GM12878 (cell line): ENCODE data around the gene HCRT. TPM values are rescaled to one million over a fixed set of nuclear protein-coding genes. Genes with fewer than 3 reads are reported as not detected.

ENCODE experiments used
- ATAC-seq: fragments of 200-7000 bp; cut with Tn5 transposase; 3 replicates; pipeline ENCODE4 v1.9.1; 2020; ENCODE audit warnings: mild to moderate bottlenecking, moderate library complexity
- BruUV-seq: library from RNA; stranded (reverse); fragments of 400-500 nt; replicated peaks from 2 replicates; lab custom pipeline; 2021; lab: Mats Ljungman, UMichigan
- CTCF ChIA-PET: fragments of 300-600 bp; sonication (Branson Sonifier 250); formaldehyde crosslinking; extraction: SDS; loops from one replicate; lab custom pipeline; 2021; ENCODE audit warnings: inconsistent platforms; lab: Yijun Ruan, JAX
- POLR2A ChIA-PET: fragments of 350-600 bp; formaldehyde crosslinking; extraction: SDS; loops from one replicate; lab custom pipeline; 2021; ENCODE audit warnings: inconsistent platforms; lab: Charles Lee
- RAD21 ChIA-PET: fragments of 300-600 bp; sonication (Branson Sonifier 250); formaldehyde crosslinking; loops from one replicate; lab custom pipeline; 2023; ENCODE audit warnings: antibody characterized with exemption; ENCODE audit not compliant: unreplicated experiment; lab: Charles Lee
- SMC1A ChIA-PET: fragments of 300-600 bp; sonication (Branson Sonifier 250); formaldehyde crosslinking; loops from one replicate; lab custom pipeline; 2023; ENCODE audit not compliant: unreplicated experiment, uncharacterized antibody; lab: Charles Lee
- DNase-seq: peaks from one replicate; pipeline ENCODE4 v3.0.0-alpha.2; 2011; ENCODE audit warnings: low read depth, low spot score
- FAIRE-seq: peaks from 3 replicates; lab custom pipeline; 2011; peaks lifted over from hg19 to GRCh38; lab: Jason Lieb, UNC
- H2AFZ ChIP-seq: 2 replicates; pipeline ENCODE4 v1.6.0; 2011; ENCODE audit warnings: low read depth, low read length, control low read depth; ENCODE audit not compliant: control insufficient read depth
- H3K27ac ChIP-seq: 2 replicates; pipeline ENCODE4 v1.5.1; 2011; ENCODE audit warnings: control low read depth; ENCODE audit not compliant: control insufficient read depth, insufficient read depth
- H3K27me3 ChIP-seq, 2 experiments: replicated peaks in 1 of 2; 2 replicates each; pipeline versions ENCODE4 v1.6.0 to v1.6.1; 2011; ENCODE audit warnings: low read length in 1 of 2; ENCODE audit not compliant: control insufficient read depth in 2 of 2, insufficient read depth in 2 of 2
- H3K36me3 ChIP-seq, 2 experiments: 2 replicates each; pipeline ENCODE4 v1.5.1; 2011; ENCODE audit warnings: low read length in 1 of 2; ENCODE audit not compliant: control insufficient read depth in 2 of 2, insufficient read depth in 2 of 2
- H3K4me1 ChIP-seq: 2 replicates; pipeline ENCODE4 v1.6.1; 2011; ENCODE audit warnings: mild to moderate bottlenecking, low read length, moderate library complexity, mixed read lengths; ENCODE audit not compliant: control insufficient read depth, insufficient read depth
- H3K4me2 ChIP-seq: 2 replicates; pipeline ENCODE4 v1.6.0; 2011; ENCODE audit warnings: control low read depth; ENCODE audit not compliant: control insufficient read depth, insufficient read depth
- H3K4me3 ChIP-seq: fragments of 200-600 bp; sonication (generic); 2 replicates; pipeline ENCODE4 v1.5.1; 2016
- H3K79me2 ChIP-seq: 2 replicates; pipeline ENCODE4 v1.6.0; 2011; ENCODE audit warnings: low read length; ENCODE audit not compliant: control insufficient read depth, insufficient read depth
- H3K9ac ChIP-seq: 2 replicates; pipeline ENCODE4 v1.8.0; 2011; ENCODE audit warnings: low read length, control low read depth, mixed read lengths; ENCODE audit not compliant: control insufficient read depth, insufficient read depth
- H3K9me3 ChIP-seq: replicated peaks from 3 replicates; pipeline ENCODE4 v1.5.1; 2011; ENCODE audit warnings: mild to moderate bottlenecking, low read length; ENCODE audit not compliant: control insufficient read depth, insufficient read depth
- H4K20me1 ChIP-seq: 2 replicates; pipeline ENCODE4 v1.6.0; 2011; ENCODE audit not compliant: control insufficient read depth, insufficient read depth
- ATF3 ChIP-seq: IDR thresholded peaks from 2 replicates; pipeline ENCODE4 v1.6.1; 2011; ENCODE audit warnings: low read depth, mild to moderate bottlenecking, low read length, moderate library complexity, borderline replicate concordance; ENCODE audit errors: extremely low read depth
- CEBPB ChIP-seq, 2 experiments: fragments of 150-350 bp in 1 of 2; IDR thresholded peaks; 2 replicates each; pipeline ENCODE4 v1.6.1; 2012 to 2014; ENCODE audit warnings: low read depth in 2 of 2, low read length in 2 of 2, borderline replicate concordance in 1 of 2, inconsistent platforms in 1 of 2
- EGR1 ChIP-seq, 2 experiments: IDR thresholded peaks; 1 replicate in 1 of 2; 2 replicates in 1 of 2; pipeline ENCODE4 v1.6.1; 2011 to 2012; ENCODE audit warnings: low read depth in 2 of 2, low read length in 2 of 2, borderline replicate concordance in 1 of 2, mild to moderate bottlenecking in 1 of 2, moderate library complexity in 1 of 2
- GABPA ChIP-seq: IDR thresholded peaks from 2 replicates; pipeline ENCODE4 v1.6.1; 2014; ENCODE audit warnings: antibody characterized with exemption, low read depth, mild to moderate bottlenecking, inconsistent platforms
- LARP7 ChIP-seq: fragments of 450-650 bp; IDR thresholded peaks from 2 replicates; pipeline ENCODE4 v1.6.1; 2017; ENCODE audit warnings: mild to moderate bottlenecking
- NBN ChIP-seq: fragments of 450-650 bp; IDR thresholded peaks from 2 replicates; pipeline ENCODE4 v1.6.1; 2016
- NKRF ChIP-seq: fragments of 450-650 bp; conservative IDR thresholded peaks from 2 replicates; pipeline ENCODE4 v1.6.1; 2017; ENCODE audit warnings: mild to moderate bottlenecking, moderate library complexity
- RUNX3 ChIP-seq: IDR thresholded peaks from 2 replicates; pipeline ENCODE4 v1.6.1; 2012; ENCODE audit warnings: low read length, inconsistent platforms
- SP1 ChIP-seq: IDR thresholded peaks from one replicate; pipeline ENCODE4 v1.6.1; 2011; ENCODE audit warnings: low read depth, low read length
- SRF ChIP-seq, 2 experiments: IDR thresholded peaks; 2 replicates each; pipeline ENCODE4 v1.6.1; 2011; ENCODE audit warnings: low read depth in 2 of 2, low read length in 2 of 2, mild to moderate bottlenecking in 1 of 2, moderate library complexity in 1 of 2
- TCF7 ChIP-seq: IDR thresholded peaks from 2 replicates; pipeline ENCODE4 v1.6.1; 2014; ENCODE audit warnings: antibody characterized with exemption, borderline replicate concordance
- YY1 ChIP-seq: IDR thresholded peaks from 2 replicates; pipeline ENCODE4 v1.6.1; 2011; ENCODE audit warnings: low read depth, mild to moderate bottlenecking, low read length
- ZBTB4 ChIP-seq: fragments of 450-650 bp; formaldehyde crosslinking; IDR thresholded peaks from 2 replicates; pipeline ENCODE4 v1.4.0; 2022; ENCODE audit warnings: mild to moderate bottlenecking, moderate library complexity
- ZNF207 ChIP-seq: fragments of 450-650 bp; IDR thresholded peaks from 2 replicates; pipeline ENCODE4 v1.6.1; 2014; ENCODE audit warnings: antibody characterized with exemption, mild to moderate bottlenecking, borderline replicate concordance
- WGBS: methylation state at CpG from one replicate; pipeline ENCODE4 v1.1.6; 2016; ENCODE audit warnings: low lambda C conversion rate; ENCODE audit not compliant: insufficient replicate concordance, insufficient coverage; ENCODE audit errors: missing lambda C conversion rate; 5-methylcytosine and 5-hydroxymethylcytosine counted together
- in situ Hi-C: fragments of 300-500 bp; cut with MboI; formaldehyde crosslinking; loops from 9 replicates; pipeline ENCODE4 v1.14.3; 2018; ENCODE audit warnings: mixed read lengths
- intact Hi-C: fragments of 100-400 bp; cut with micrococcal nuclease; formaldehyde crosslinking; loops from one replicate; pipeline ENCODE4 v1.14.2; 2022; ENCODE audit not compliant: unreplicated experiment
- polyA plus RNA-seq, 11 experiments: library from polyadenylated mRNA; depleted of rRNA in 4 of 11; unstranded in 6 of 11; stranded (reverse) in 5 of 11; fragments of >200 nt; fragmentation: Nextera tagmentation in 4 of 11; fragmentation: Illumina TruSeq in 1 of 11; extraction: Ambion mirVana in 4 of 11; extraction: Trizol in 1 of 11; gene quantifications; 1 replicate in 1 of 11; 2 replicates in 10 of 11; pipeline versions ENCODE4 v1.2.1 to v1.2.3, GENCODE V29; 2011 to 2016; ENCODE audit warnings: inconsistent platforms in 2 of 11, missing spikeins in 2 of 11, low read depth in 1 of 11
- total RNA-seq, 4 experiments: library from RNA; depleted of rRNA in 3 of 4; stranded (reverse); fragments of >200 nt in 3 of 4; fragmentation: Illumina TruSeq in 1 of 4; extraction: Trizol in 1 of 4; gene quantifications; 2 replicates each; pipeline versions ENCODE4 v1.2.1 to v1.2.3, GENCODE V29; 2013 to 2021
- TF ChIP-seq, protein P1 (sequence below): IDR thresholded peaks from 2 replicates; pipeline ENCODE4 v1.6.1; 2012; ENCODE audit warnings: low read depth, low read length, improper control_type of control experiment

The HCRT gene
- total and polyA plus RNA-seq, 10 of the 15 experiments (the other 5 are each of a cell fraction or from before 2014, with no cell fraction given) = 0.41 TPM; not detected in 9

DNA sequence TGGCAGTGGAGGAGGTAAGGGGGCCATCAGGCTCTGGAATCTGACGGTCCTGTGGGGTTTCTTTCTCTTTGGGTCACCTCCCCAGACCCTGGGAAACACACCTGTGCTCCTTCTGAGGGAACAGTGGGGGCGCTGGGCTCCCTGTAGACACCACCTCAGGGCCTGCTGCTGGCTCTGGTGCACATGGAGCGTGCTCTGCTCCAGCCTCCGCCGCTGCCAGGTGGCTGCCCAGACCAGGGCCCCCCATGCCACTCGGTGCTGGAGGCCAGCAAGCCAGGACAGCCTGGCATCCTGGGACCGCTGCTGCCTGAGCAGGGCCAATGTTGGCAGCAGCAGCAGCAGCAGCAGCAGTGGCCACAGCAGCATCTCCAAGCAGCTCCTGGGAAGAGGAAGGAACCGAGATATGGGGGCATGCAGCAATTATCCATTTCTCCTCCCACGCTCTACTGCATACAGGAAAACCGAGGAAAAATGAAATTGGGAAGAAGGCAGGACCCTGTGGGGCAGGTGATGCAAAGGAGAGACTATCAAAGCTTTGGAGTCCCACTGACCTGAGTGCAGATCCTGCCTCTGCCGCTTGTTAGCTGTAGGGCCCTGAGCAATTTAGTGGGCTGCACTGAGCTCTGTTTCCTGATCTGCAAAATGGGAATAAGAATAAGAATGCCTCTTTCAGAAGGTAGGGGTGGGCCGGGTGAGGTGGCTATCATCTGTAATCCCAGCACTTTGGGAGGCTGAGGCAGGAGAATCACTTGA lies 8.1 kb upstream of the HCRT start:
- no peak overlapping the region; the same call in 1 of the 2 replicates for H2AFZ ChIP-seq
- no peak for TF ChIP-seq TCF7
- no peak for TF ChIP-seq RUNX3
- TF ChIP-seq EGR1 (IDR thresholded peaks at IDR 0.05; ENCODE audit: borderline replicate concordance in 1 of 2, low read depth in 2 of 2, low read length in 2 of 2) = no peak
- TF ChIP-seq ZNF207 = no peak
- no peak for TF ChIP-seq CEBPB (IDR thresholded peaks at IDR 0.05; ENCODE audit: borderline replicate concordance in 1 of 2, low read depth in 2 of 2, low read length in 2 of 2)
- TF ChIP-seq SRF (IDR thresholded peaks at IDR 0.05; ENCODE audit: low read depth in 2 of 2, low read length in 2 of 2) = no peak
- no peak for TF ChIP-seq SP1
- no peak for TF ChIP-seq LARP7
- no peak for TF ChIP-seq GABPA
- TF ChIP-seq ZBTB4 (CRISPR knock-in tag) = no peak
- TF ChIP-seq, protein P1, sequence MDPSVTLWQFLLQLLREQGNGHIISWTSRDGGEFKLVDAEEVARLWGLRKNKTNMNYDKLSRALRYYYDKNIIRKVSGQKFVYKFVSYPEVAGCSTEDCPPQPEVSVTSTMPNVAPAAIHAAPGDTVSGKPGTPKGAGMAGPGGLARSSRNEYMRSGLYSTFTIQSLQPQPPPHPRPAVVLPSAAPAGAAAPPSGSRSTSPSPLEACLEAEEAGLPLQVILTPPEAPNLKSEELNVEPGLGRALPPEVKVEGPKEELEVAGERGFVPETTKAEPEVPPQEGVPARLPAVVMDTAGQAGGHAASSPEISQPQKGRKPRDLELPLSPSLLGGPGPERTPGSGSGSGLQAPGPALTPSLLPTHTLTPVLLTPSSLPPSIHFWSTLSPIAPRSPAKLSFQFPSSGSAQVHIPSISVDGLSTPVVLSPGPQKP = no peak
- TF ChIP-seq ATF3 = no peak
- no peak for TF ChIP-seq YY1
- TF ChIP-seq NKRF = no peak
- TF ChIP-seq NBN = no peak

More for the DNA sequence above, 8.1 kb upstream of the HCRT start:
- Histone ChIP-seq H3K9ac (peak overlapping the region; percentile 91), H3K4me3 (peak overlapping the region; percentile 92), H3K4me2 (peak overlapping the region; percentile 60), H3K36me3 (no peaks in the 10 kb centered on the region), H4K20me1 (no peaks in the 10 kb centered on the region), H3K9me3 (no peaks in the 10 kb centered on the region), H3K79me2 (peaks cover 4% of the 10 kb centered on the region), H3K27me3 (no peaks in the 10 kb centered on the region), H3K4me1 (0 out of 2 replicates have a peak, but pooled peaks cover 3% of the 10 kb centered on the region), H3K27ac (peak overlapping the region; percentile 95)
- ChIA-PET CTCF (interaction anchor here (0.8 to 3.4 kb wide), 14 partner anchors 9 to 173 kb away, joined by 3 to 23 read pairs (median 3); partner anchors contain the start of genes DHX58, HCRT, KCNH4 and NKIRAS2), RAD21 (interaction anchor here (0.5 to 2.0 kb wide), 7 partner anchors 9 to 213 kb away, joined by 4 to 16 read pairs (median 4); partner anchors contain the start of genes HCRT and KCNH4), SMC1A (interaction anchor here (0.8 to 2.0 kb wide), 8 partner anchors 9 to 210 kb away, joined by 3 to 13 read pairs (median 4); partner anchors contain the start of genes DNAJC7, HCRT and KCNH4), POLR2A (interaction anchor here (0.5 to 1.3 kb wide), 7 partner anchors 10 to 815 kb away, joined by 3 to 6 read pairs (median 4); partner anchors contain the start of gene NAGLU)
- WGBS = 67% methylated on average over 12 of the region's 12 CpGs
- FAIRE-seq = peak; percentile 68
- in situ Hi-C loops (no loop called here), intact Hi-C loops (no loop called here)
- no TSS peak for BruUV-seq
- no peak for DNase-seq
- ATAC-seq = peak; percentile 30; the same call in 2 of the 3 replicates
